Heart right ventricle (tissue), 16 donors: Measurements from ENCODE around the gene BNIP5. TPM values are rescaled to one million over a fixed set of nuclear protein-coding genes. Genes with fewer than 3 reads are reported as not detected.
"Not testable (repeated sequence)": the region's sequence is repeated elsewhere in the genome, so short reads cannot be mapped to it uniquely, and the experiment has no call there.

Experiments
- ATAC-seq, 8 donors: fragments of 200-7000 bp; cut with Tn5 transposase; one replicate each; pipeline ENCODE4 v1.9.1; 2020; ENCODE audit warnings: mild to moderate bottlenecking in 8 of 8, moderate library complexity in 8 of 8, moderate number of reproducible peaks in 1 of 8
- DNase-seq, 2 donors: peaks; one replicate each; pipeline ENCODE4 v3.0.0-alpha.2; 2020
- H3K27ac ChIP-seq, 10 donors: fragments of 200-600 bp; sonication (generic) in 2 of 10; one replicate each; pipeline versions ENCODE4 v1.5.0 to v1.8.0; 2020 to 2022; ENCODE audit warnings: mild to moderate bottlenecking in 3 of 10
- H3K27me3 ChIP-seq, 7 donors: fragments of 200-600 bp; one replicate each; pipeline ENCODE4 v1.8.0; 2021 to 2022; ENCODE audit warnings: mild to moderate bottlenecking in 2 of 7
- H3K36me3 ChIP-seq, 9 donors: fragments of 200-600 bp; sonication (generic) in 1 of 9; one replicate each; pipeline versions ENCODE4 v1.5.0 to v1.8.0; 2020 to 2022; ENCODE audit warnings: mild to moderate bottlenecking in 2 of 9
- H3K4me1 ChIP-seq, 9 donors: fragments of 200-600 bp; sonication (generic) in 1 of 9; one replicate each; pipeline versions ENCODE4 v1.5.0 to v1.8.0; 2020 to 2022; ENCODE audit warnings: mild to moderate bottlenecking in 4 of 9
- H3K4me3 ChIP-seq, 10 donors: fragments of 200-600 bp; sonication (generic) in 2 of 10; one replicate each; pipeline versions ENCODE4 v1.5.0 to v1.8.0; 2020 to 2022; ENCODE audit warnings: mild to moderate bottlenecking in 7 of 10, moderate library complexity in 2 of 10
- H3K9me3 ChIP-seq, 11 donors: fragments of 200-600 bp in 10 of 11; sonication (generic) in 2 of 11; one replicate each; pipeline versions ENCODE4 v1.5.0 to v1.8.0; 2013 to 2022; ENCODE audit warnings: mild to moderate bottlenecking in 2 of 11, control low read depth in 1 of 11, moderate library complexity in 1 of 11
- WGBS, 2 donors: extraction: QIAGEN DNeasy Blood & Tissue Kit; methylation state at CpG; one replicate each; pipeline ENCODE4 v1.1.7; 2013; ENCODE audit warnings: inconsistent platforms in 1 of 2; 5-methylcytosine and 5-hydroxymethylcytosine counted together
- intact Hi-C, 10 donors: fragments of 100-400 bp; cut with DNase I; formaldehyde crosslinking; loops; one replicate each; pipeline versions ENCODE4 v1.11.1 to v1.14.2; 2022
- polyA plus RNA-seq, 2 donors: library from polyadenylated mRNA; stranded (reverse); fragments of 200-250 nt; gene quantifications; one replicate each; pipeline ENCODE4 v1.2.3, GENCODE V29; 2013
- total RNA-seq, 10 donors: library from RNA; stranded (reverse); fragmentation: NEBNext Ultra II Directional in 3 of 10; extraction: Animal tissue kit (Norgen Biotek cat#: 25700) in 3 of 10; gene quantifications; one replicate each; pipeline versions ENCODE4 v1.2.1 to v1.2.4, GENCODE V29; 2021 to 2023
- TF ChIP-seq, protein P1 (sequence below), 9 donors: fragments of 200-600 bp; sonication (generic) in 2 of 9; IDR thresholded peaks; one replicate each; pipeline versions ENCODE4 v1.5.0 to v1.8.0; 2021 to 2022; ENCODE audit warnings: antibody characterized with exemption in 9 of 9, mild to moderate bottlenecking in 5 of 9, moderate library complexity in 1 of 9
- donor health status: Arrhythmogenic right ventricular cardiomyopathy.
- donor health status: ischemic (EF 13 %, LVEDD 7.1; RV severe dilation, severe dysfunction).
- donor health status: healthy with polysubstance abuse.
- donor health status: DM: no; HTN: yes; CAD: no.
- donor health status: DM: no; HTN: no; CAD: no.
- donor health status: ischemic (EF 25% LVEDD 6.9; RV normal size, moderate dysfunction).
- donor health status: ischemic (EF 25% LVEDD 5.7; RV mildly dilated, moderate dysfunction).
- donor health status: healthy.
- donor health status: DM: yes; HTN: yes; CAD: no.
- donor health status: Ischemic cardiomyopathy.
- donor health status: ischemic (EF 35%, LVEDD 5.7; RV mildly dilated, moderate dysfunction).
- donor health status: nonischemic (EF 11% LVEDD 7.7; RV severe dilation, severe dysfunction).
- donor health status: DM: yes; HTN: yes; CAD: no.
- donor health status: PGD.
- donor health status: ischemic (EF 29% LVEDD 5.4; RV normal size, mild dysfunction).
- donor health status: nonischemic (EF 23%, LVEDD 6.1; RV moderate dilation, normal function).

Gene BNIP5
- total and polyA plus RNA-seq, 12 donors: not detected

DNA sequence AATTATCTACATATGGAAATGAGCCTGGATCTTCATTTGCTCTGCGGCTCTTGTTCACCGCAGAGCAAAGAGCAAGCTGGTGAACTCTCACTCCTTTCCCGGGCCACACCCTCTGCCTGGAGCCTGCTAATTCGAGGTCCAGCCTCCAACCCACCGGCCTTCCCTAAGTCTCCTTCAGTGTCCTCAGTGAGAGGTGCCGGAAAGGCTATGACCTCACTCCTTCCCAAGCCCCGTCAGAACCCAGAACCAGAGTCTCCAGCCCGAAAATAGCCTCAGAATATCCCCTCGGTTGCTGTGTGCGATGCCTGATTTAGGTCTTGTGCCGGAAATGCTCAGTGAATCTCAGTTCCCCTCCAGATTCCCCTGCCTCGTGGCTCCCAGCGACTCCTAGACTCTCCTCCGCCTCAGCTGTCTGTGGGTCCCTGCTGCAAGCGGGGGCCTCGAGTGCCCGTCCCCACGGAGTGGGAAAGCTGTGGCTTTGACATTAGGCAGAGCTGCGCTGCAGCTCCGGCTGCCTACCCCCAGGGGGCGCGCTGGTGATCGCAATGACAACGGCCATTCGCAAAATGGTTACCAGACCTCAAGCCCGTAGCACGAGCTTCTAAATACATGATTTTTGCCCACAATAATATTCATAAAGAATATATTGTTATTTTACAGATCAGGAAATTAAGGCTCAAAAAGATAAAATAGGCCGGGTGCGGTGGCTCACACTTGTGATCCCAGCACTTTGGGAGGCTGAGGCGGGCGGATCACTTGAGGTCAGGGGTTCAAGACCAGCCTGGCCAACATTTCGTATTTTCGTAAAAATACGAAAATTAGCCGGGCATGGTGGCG is 4.1 kb upstream of the BNIP5 start:
- WGBS, 2 donors: 19 to 24% methylated on average over 36 of the region's 36 CpGs
- intact Hi-C loops: loop anchor here in 4 of 10 donors (1.0 to 2.0 kb wide), 3 partner anchors 18 to 20 kb away; no protein-coding TSS in a partner anchor
- peaks cover 0 to 13% (median 6%) of the 10 kb centered on the region in 9 donors for H3K4me1 ChIP-seq
- DNase-seq (peak; percentile 70 to 85), ATAC-seq (peak; percentile 75 to 92 (median 84))
- H3K4me3 ChIP-seq: peak overlapping the region in 6 of 10 donors; percentile 16 to 31 (median 24)
- no peaks in the 10 kb centered on the region for H3K36me3 ChIP-seq
- peaks cover 0 to 66% (median 38%) of the 10 kb centered on the region in 7 donors for H3K27me3 ChIP-seq
- H3K27ac ChIP-seq: peak overlapping the region in 4 of 10 donors; percentile 14 to 71 (median 25)
- no peaks in the 10 kb centered on the region for H3K9me3 ChIP-seq
- TF ChIP-seq, protein P1, sequence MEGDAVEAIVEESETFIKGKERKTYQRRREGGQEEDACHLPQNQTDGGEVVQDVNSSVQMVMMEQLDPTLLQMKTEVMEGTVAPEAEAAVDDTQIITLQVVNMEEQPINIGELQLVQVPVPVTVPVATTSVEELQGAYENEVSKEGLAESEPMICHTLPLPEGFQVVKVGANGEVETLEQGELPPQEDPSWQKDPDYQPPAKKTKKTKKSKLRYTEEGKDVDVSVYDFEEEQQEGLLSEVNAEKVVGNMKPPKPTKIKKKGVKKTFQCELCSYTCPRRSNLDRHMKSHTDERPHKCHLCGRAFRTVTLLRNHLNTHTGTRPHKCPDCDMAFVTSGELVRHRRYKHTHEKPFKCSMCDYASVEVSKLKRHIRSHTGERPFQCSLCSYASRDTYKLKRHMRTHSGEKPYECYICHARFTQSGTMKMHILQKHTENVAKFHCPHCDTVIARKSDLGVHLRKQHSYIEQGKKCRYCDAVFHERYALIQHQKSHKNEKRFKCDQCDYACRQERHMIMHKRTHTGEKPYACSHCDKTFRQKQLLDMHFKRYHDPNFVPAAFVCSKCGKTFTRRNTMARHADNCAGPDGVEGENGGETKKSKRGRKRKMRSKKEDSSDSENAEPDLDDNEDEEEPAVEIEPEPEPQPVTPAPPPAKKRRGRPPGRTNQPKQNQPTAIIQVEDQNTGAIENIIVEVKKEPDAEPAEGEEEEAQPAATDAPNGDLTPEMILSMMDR (IDR thresholded peaks at IDR 0.05): peak; percentile 89 to 97 (median 96)

DNA sequence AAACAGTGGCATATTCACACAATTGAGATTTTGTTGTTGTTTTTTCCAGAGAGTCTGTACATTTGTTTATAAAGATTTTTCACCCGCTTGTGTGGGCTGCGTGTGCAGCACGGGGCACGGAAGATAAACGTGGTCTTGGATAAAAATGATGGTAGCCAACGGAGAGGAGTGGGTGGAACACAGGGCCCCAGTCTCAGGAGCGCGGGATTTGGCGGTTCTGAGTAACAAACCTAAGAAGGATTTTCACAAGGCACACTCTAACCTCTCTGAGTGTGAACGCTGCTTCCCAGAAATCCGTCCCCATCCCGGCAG is 3.6 kb upstream of the BNIP5 start:
- TF ChIP-seq, protein P1 (IDR thresholded peaks at IDR 0.05): no peak
- 60 to 61% methylated on average over 12 of the region's 12 CpGs for WGBS, 2 donors
- peak overlapping the region in 1 of 10 donors; percentile 31 for H3K4me3 ChIP-seq
- H3K36me3 ChIP-seq: no peaks in the 10 kb centered on the region
- ATAC-seq: peak in 1 of 8 donors; percentile 41
- H3K4me1 ChIP-seq: peaks cover 0 to 16% (median 6%) of the 10 kb centered on the region in 9 donors
- intact Hi-C loops: loop anchor here in 2 of 10 donors (2.0 kb wide), 2 partner anchors 19 to 21 kb away; no protein-coding TSS in a partner anchor
- DNase-seq: no peak
- peaks cover 0 to 66% (median 38%) of the 10 kb centered on the region in 7 donors for H3K27me3 ChIP-seq
- H3K9me3 ChIP-seq: no peaks in the 10 kb centered on the region
- H3K27ac ChIP-seq: peak overlapping the region in 1 of 10 donors; percentile 71

DNA sequence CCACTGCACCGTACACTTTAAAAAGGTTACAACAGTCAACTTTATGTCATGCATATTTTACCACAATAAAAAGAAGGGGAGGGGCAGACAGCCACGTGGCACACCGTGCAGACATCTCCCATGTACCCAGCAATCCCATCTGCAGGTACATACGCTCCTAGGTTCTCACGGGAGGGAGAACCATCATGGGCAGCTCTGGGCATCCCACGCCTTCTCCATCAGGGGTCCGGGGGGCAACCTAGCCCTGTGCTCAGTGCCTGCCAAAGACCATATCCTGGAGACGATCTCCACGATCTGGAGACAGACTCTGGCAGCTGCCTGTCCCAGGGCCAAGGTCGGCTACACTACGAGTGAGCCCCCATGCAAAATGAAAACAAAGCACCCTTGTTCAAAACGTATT is 2.5 kb upstream of the BNIP5 start:
- Histone ChIP-seq H3K4me3 (no peak overlapping the region), H3K36me3 (no peaks in the 10 kb centered on the region), H3K27ac (no peak overlapping the region), H3K4me1 (peaks cover 3 to 27% (median 16%) of the 10 kb centered on the region in 9 donors), H3K27me3 (peaks cover 0 to 66% (median 44%) of the 10 kb centered on the region in 7 donors), H3K9me3 (no peaks in the 10 kb centered on the region)
- DNase-seq: no peak
- no peak for ATAC-seq
- 85 to 86% methylated on average over 12 of the region's 12 CpGs for WGBS, 2 donors
- intact Hi-C loops: no loop called here
- TF ChIP-seq, protein P1 (IDR thresholded peaks at IDR 0.05): no peak

DNA sequence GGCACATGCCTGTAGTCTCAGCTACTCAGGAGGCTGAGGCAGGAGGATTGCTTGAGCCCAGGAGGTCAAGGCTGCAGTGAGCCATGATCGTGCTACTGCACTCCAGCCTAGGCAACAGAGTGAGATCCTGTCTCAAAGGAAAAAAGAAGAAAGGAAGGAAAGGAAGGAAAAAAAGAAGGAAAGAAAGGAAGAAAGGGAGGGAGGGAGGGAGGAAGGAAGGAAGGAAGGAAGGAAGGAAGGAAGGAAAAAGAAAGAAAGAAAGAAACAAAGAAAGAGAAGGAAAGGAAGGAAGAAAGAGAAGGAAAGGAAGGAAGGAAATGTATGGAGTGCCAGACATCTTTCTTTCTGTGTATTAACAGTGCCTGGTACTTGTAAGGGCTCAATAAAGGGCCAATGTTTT is 1.5 kb upstream of the BNIP5 start:
- H3K36me3 ChIP-seq, intact Hi-C loops, H3K9me3 ChIP-seq, H3K4me3 ChIP-seq, DNase-seq, ATAC-seq, H3K27ac ChIP-seq: not testable (repeated sequence)
- WGBS, 2 donors: 47 to 100% methylated on average over 1 of the region's 1 CpG
- H3K27me3 ChIP-seq: peaks cover 0 to 64% (median 53%) of the 10 kb centered on the region in 7 donors
- peaks cover 3 to 36% (median 22%) of the 10 kb centered on the region in 9 donors for H3K4me1 ChIP-seq
